ENCODE data around the gene LPP.

LPP gene

DNA sequence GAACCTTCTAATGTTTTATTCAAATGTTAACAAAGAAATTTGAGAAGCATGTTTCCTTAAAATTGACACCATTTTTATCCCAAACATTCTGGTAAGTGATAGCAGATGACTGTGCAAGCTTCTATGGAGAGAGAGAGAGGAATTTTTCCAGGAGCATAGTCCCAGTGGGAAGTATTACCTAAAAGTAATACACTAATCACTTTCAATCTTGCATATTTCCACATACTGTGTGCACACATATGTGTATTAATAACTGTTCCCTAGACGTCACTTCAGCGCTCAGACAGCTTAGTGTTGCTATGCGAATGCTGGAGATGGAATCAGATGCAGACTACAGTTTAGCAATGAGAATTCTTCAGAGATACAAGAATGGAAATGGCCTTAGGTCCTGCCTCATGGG, 593.5 kb downstream of the LPP start:
- DNase-seq (ENCODE audit: low read depth): no peak

DNA sequence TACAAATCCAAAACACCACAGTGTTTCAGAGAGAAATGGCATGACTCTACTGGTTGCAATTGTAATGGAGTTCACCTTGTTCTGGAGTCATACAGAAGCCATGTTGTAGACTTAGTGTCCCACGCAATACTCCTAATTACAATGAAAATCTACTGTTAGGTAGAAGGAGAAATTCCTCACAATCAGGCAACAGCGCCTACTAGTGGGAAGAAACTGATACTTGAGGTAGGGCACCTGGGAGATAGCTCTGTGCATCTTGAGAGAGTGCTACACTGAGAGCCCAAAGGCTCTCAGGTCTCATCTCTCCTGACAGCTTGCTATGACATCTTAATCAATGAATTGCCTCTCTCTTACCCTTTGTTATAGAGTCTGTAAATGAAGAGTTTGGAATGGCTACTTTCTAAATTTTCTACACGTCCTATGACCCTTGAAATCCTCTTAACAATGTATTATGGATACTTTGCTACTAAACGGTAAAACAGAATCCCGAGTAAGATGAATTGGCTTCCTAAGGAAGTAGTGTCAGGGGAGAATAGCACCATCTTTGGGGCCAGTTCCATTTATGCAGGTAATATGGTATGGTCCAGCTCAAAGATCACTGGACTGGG, 595.2 kb downstream of the LPP start:
- DNase-seq (ENCODE audit: low read depth): no peak

DNA sequence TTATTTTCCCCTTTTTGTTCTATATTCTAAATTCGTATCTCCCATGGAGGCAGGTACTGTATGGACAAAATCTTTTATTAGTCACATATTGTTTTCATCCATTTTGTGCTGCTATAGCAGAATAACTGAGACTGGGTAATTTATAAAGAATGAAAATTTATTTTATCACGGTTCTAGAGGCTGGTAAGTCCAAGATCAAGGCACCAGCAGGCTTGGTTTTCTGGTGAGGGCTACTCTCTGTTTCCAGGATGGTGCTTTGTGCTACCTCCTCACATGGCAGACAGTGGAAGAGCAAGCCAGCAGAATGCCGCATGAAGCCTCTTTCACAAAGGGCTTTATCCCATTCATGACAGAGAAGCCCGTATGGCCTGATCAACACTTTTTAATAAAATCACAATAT, 595.9 kb downstream of the LPP start:
- no peak for DNase-seq (ENCODE audit: low read depth)

DNA sequence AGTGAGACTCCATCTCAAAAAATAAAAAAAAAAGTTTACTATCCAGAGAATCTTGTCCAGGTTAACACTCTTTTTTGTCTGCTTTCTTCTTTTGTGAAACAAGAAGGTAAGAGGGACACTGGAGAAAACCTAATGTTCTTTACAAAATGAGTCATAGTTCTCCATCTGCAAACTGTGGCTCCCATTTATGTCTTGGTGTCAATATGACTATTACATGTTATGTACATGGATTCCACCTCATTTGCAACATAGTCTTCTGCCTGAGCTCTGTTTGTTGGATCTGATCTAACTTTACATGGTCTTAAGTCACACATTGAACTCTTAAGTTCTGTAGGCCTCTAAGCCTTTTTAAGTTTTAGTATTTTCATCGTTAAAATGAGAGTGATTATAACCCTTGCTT, 596.7 kb downstream of the LPP start:
- DNase-seq (ENCODE audit: low read depth): no peak

DNA sequence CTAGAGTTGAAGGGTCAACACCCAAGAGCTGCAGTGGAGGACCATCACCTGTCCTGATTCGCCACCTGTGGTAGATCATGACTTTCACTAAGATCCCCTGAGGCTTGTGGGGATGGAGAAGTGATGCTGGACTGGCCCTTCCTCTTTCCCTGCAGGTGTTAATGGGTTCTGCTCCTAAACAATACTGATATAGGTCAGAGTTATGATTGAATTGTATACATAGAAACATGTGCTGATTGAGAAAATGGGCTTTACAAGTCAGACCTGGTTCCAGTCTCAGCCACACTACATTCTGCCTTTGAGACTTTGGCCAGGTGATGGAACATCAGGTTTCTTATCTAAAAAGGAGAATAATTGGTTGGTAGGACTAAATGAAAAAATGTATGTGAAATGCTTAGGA, 598.9 kb downstream of the LPP start:
- DNase-seq (ENCODE audit: low read depth): no peak

DNA sequence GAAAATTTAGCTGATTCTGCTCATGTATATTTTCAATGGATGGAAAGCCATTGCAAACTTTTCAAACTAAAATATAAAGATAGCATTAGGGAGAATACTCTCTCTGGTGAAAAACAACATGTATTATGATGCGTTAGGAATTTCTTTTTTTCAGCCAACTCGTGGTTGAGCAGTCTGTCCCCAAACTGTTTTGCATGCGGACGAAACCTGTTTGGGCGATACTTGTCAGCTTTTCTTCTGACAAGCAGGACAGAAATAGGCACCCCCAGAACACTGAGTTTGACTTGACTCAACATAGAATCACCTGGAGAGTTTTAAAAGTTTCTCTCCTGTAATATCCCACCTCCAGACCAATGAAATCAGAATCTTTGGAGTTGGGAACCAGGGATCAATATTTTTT, 600.3 kb downstream of the LPP start:
- DNase-seq (ENCODE audit: low read depth): no peak

DNA sequence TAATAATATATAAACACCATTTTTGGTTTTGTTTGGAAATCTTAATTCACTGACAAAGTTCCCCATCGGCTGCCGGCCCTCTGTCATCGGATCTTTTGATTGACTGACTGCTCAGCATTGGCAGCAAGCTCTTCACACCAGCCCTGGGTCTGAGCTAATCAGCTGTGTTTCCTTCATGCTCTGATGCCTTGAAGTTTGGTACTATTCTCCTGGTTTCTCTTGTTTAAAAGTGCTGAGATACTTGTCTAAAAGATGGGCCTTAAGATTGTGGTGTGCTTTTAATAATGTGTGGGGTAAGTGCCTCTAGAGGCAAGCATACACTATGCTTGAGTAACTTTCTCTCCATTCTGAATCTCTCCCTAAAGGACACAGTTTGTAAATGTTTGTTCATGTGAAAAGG, 602.3 kb downstream of the LPP start:
- DNase-seq (ENCODE audit: low read depth): no peak

DNA sequence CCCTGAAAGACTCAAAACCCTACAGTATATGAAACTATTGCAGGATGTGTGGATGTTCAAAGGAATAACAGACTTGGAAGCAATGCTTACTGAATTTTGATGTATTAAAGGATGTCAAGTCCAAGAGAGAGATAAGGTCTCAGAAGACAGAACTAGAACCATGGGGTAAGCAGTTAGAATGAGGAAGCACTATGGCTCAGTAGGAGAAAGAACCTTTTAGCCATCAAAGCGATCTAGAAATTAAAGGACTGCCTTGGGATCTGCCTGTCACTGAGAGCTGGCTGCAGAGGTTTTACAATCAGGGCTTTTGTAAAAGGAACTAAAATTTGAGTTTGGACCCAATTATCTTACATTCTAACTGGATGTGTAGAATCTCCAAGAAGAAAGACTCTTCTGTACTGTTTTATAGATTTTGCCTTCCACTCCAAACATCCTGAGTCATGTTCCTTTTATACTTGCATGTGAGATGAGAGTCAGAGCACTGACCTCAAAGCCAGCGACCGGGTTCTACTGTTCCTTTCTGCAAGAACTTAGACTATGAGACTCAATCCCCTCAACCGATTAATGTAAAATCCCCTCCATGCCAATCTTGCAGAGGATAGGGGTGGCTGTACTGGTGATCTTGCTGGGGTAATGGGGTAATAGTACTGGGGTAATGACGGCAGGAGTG, 605.5 kb downstream of the LPP start:
- DNase-seq (ENCODE audit: low read depth): no peak

DNA sequence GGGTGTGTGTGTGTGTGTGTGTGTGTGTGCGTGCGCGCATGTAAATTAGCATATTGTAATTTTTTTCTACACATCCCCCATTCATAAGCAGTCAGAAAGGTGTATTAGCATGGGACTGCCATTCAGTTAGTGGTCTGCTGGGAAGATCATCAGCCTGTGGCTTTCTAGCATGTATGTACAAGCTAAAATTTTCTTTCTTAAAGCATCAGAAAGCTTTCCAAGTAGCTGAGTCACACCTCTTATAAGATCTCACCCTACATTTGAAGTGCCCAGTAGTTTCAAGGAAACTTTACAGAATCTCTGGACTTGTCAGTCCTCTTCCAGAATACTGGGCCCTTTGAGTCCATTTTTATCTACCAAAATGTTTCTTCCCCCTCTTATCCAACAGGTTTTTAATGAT, 606.5 kb downstream of the LPP start:
- DNase-seq (ENCODE audit: low read depth): no peak

DNA sequence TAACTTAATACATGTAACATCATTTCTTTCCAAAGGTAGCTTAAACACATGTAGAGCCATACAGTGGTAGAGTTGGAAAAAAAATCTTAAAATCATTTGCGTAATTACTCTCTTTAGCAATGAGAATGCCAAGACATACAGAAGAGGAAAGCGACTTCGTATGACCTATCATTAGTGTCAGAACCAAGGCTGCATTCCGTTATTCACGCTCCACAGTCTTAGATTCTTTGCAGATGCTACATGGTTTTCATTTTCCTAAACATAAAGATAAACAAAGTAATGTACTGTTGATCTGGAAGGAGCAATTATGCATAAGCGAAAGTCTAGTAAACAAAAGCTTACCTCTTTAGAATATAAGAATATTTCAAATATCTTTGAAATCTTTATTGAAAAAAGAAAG, 607.5 kb downstream of the LPP start:
- no peak for DNase-seq (ENCODE audit: low read depth)

DNA sequence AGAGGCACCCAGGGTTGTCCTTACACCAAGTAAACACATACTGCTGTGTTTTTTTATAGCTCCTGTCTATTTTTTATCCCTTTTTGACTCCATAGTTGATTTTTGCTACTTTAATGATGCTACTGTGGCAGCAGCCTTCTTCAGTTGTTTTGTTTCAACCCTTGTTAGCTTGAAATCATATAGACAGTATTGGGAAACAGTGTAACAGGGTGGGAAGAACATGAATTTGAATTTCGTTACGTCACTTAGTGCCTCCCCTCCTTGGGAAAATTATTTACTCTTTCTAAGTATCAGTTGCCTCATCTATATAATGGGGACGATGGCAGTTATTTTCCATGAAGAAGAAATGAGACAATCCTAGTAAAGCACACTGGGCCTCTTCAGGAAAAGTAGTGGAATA, 608.0 kb downstream of the LPP start:
- no peak for DNase-seq (ENCODE audit: low read depth)

DNA sequence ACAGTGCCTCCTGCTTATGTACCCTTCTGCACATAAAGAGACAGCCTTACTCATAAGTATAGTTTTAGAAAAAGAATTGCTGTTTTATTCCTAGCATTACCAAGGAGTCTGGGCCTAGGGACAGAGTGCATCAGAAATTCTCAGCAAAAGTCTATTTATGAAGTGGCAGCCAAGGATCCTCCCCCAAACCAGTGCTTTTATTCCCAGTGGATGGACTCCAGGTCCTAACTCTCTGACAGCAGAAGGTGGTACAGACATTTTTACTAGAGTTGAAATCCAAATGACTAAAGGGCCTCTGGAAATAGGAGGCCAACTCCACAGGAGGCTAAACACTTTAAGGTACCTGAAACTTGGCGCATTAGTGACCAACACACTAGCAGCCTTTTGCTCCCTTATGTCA, 610.7 kb downstream of the LPP start:
- DNase-seq (ENCODE audit: low read depth): no peak

DNA sequence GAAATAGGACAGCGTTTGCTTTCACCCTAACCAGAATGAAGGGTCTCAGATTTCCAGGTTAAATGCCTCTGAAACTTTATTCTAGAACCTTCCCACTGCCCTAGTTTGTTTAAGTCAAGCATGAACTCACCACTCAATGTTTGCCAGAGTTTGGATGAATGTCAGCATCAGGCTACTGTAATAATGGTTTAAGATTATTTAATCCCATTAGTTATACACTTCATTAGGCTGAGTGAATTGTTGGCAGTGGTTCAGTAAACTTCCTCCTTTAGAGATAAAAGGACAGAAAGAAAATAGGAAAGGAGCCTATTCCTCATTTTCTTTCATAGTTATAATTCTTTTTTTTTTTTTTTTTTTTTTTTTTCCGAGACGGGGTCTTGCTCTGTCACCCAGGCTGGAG, 615.9 kb downstream of the LPP start:
- DNase-seq (ENCODE audit: low read depth): no peak

DNA sequence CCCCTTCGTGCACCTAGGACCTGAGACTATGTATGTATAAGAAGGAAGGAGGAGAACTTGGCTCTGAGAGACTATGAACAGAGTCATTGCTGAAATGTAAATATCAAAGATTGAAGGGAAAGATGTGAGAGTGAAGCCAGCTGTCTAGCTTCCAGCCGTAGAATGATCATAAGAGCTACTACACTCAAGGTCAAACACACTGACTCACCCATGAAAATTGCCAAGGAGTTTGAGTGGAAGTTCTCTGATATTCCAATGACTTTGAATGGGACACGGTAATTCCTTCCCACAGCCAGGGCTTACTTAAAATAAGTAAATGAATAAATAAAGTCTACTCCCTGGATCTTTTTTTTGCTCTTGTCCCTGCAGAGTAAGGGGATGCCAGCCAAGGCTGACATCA, 618.9 kb downstream of the LPP start:
- no peak for DNase-seq (ENCODE audit: low read depth)

DNA sequence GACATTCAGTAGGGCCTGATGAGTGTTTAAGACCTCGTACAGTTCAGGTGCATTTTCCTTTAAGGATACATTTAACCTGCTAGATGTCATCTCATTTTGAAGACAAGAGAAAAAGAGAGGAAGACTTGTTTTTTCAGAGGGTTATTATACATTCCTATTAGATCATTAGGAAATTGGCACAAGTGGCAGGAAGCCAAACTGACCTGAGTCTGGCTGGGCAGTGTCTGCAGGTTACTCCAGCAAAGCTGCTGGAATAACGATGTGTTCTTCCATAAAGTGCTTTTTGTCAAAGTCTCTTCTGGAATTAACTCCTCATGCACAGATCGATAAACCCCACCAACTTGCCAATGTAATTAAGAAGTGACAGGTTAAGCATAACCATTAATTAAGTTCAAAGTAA, 621.5 kb downstream of the LPP start:
- no peak for DNase-seq (ENCODE audit: low read depth)

DNA sequence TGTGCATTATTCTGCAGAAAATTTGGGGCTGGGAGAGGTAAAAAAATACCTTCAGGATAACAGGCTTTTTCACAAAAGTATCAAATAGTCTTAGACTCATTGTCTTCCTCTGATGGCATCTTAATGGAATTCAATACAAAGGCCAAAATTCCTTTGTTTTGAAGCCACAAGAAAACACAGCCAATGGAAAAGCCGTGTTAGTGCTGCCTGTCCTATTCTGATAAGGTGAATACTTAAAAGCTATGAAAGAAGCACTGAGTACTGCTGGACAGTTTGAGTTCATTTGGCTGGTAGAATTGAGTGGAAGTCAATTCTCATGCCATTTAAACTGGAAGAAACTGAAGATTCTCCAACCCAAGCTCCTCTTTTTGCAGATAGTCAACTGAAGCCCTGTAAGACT, 622.5 kb downstream of the LPP start:
- no peak for DNase-seq (ENCODE audit: low read depth)

DNA sequence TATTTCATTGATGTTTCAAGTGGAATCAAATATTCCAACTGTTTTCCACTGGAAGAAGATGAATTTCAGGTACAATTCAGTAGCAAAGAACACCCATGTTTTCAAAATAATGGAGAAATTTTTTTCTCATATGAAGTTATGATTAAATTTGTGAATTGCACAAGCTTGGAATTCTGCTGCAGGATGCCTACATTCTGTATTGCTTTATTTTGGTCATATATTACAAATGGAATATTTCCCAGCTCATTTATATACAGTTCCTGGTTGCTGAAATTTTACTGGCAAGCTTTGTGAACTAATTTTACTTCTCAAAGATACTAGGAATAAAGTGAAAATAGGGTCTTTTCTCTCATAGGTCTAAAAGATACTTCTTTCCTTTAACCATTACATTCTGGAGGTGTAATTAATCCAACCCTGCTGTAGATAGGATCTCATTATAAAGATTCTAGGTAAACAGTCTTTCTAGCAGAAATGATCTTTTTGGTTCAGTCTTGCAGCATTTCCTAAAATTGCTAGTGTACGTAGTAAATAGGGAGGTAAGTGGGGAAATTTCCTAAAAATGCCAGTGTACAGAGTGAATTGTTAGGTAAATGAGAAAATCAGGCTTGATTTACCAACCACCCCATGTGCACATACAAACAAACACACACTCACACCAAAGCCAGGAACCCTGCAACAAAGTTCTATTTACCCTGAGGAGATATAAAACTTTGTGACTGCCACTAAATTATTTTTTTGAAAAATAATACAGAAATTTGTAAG, 624.3 kb downstream of the LPP start:
- no peak for DNase-seq (ENCODE audit: low read depth)

DNA sequence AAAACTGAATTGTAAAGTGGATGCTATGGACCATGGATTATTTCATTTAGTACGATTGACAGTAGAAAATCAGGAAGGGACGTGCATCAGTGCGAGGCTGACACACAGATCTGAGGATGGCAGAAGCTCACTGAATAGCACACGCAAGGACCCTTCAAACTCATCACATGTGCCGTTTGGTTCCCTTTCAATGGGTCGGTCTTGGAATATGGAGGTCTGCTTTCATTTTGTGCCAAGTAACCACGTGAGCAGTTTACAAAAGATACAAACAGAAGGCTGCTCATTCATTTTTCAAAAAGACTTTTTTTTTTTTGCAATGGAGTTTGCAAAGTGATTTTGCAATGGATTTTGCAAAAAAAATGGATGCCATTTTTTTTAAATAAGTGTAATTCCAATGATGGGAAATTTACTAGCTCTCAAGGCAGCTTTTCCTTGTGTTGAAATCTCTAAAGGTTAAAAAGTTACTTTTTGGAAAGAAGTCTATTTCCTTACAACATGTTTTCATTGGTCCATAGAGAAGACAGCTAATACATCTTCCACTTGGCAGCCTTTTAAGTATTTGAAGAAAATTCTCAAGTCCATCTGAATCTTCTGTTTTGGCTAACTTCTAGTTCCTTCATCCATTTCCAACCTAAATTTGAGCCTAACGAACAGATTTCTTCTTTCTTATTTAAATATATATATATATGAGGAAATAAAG, 625.5 kb downstream of the LPP start:
- no peak for DNase-seq (ENCODE audit: low read depth)

DNA sequence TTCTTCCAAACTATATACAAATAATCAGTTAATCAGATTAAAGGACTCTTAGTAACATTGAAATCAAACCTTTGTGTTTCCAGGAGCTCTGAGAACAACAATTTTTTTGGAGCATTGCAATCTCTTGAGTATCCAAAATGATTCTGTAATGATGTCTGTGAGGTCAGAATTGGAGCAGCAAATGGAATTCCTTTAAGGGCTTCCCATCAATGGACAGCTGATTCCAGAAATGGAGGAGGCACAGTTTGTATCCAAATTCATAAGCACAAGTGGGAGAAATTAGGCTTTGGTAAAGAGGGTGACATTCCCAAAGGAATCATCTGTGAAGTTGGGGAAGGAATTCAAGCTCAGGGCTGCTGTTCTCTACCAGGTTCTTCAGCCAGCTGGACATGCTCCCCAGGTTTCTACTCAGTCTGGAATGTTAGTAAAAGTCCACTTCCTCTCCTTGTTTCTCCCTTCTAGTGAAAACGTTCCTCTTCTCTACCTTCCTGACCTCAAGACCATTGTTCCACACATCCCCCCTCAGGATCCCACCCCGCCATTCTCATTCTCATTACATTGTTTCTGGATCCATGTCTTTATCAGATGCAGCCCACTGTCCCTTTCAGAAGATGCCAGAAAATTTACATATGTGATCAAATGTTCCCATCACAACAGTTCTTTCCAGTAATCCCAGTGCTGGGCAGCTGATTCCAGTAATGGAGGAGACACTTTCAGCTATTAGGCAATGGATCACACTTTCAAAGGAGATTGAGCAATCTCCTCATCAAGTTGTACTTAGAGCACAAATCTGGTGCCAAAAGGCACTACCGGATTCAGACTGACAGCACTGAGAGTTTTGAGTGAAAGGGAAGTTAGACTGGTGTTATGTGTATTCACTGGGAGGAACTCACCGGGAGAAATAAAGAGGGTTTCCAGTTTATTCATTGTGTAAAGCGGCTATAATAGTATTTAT, 626.5 kb downstream of the LPP start:
- no peak for DNase-seq (ENCODE audit: low read depth)

DNA sequence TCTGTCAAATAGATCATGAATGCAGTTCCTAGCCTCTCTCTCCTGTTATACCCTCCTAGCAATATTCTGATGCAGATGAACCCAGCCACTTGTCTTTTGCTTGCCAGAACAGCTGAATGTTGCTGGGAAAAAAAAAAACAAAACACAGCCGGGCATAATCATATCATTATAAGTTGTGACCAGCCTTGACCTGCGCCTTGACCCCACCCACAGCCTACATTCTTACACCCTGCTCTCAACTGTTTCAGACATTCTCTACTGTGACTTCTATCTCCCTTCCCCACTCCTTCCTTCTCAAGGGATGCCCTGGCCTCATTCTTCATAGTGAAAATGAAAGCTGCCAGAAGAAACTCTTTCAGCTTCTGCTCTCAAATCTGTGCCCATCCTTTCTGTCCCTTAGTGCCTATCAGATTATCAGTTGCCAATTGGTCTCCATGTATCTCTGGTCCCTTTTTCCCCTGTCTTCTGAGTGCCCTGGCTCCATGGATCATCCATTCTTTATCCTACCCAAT, 628.7 kb downstream of the LPP start:
- DNase-seq (ENCODE audit: low read depth): no peak

DNA sequence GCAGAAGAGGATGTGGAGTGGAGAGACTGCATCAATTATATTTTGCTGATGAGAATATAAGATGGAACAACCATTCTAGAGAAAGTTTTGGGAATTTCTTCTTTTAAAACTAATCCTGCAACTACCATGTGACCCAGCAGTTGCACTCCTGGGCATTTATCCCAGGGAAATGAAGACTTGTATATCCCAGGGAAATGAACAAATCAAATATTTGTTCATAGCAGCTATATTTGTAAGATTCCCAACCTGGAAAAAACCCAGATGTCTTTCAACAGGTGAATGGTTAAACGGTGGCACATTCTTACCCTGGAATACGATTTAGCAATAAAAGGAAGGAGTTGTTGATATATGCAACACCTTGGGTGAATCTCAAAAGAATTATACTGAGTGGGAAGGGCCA, 632.5 kb downstream of the LPP start:
- DNase-seq (ENCODE audit: low read depth): no peak
